Sigmoid colon (tissue), 4 donors: Measurements from ENCODE around the gene AUTS2.

Experiments
- EP300 ChIP-seq, 4 donors: sonication (generic); formaldehyde crosslinking; IDR thresholded peaks; one replicate each; pipeline ENCODE4 v1.6.1; 2017; ENCODE audit warnings: antibody characterized with exemption in 4 of 4
- POLR2A ChIP-seq, 2 donors: fragments of 450-650 bp; IDR thresholded peaks; one replicate each; pipeline ENCODE4 v1.6.1; 2016; ENCODE audit warnings: antibody characterized with exemption in 2 of 2, mild to moderate bottlenecking in 2 of 2, moderate library complexity in 2 of 2
- POLR2AphosphoS5 ChIP-seq, 4 donors: sonication (generic); formaldehyde crosslinking; IDR thresholded peaks; one replicate each; pipeline ENCODE4 v1.6.1; 2017; ENCODE audit warnings: antibody characterized with exemption in 4 of 4
- TF ChIP-seq, protein P1 (sequence below), 4 experiments: fragments of 450-650 bp in 3 of 4; fragments of 200-600 bp in 1 of 4; IDR thresholded peaks; one replicate each; pipeline ENCODE4 v1.5.1; 2016 to 2019; ENCODE audit warnings: antibody characterized with exemption in 4 of 4, mild to moderate bottlenecking in 3 of 4, moderate library complexity in 2 of 4

DNA sequence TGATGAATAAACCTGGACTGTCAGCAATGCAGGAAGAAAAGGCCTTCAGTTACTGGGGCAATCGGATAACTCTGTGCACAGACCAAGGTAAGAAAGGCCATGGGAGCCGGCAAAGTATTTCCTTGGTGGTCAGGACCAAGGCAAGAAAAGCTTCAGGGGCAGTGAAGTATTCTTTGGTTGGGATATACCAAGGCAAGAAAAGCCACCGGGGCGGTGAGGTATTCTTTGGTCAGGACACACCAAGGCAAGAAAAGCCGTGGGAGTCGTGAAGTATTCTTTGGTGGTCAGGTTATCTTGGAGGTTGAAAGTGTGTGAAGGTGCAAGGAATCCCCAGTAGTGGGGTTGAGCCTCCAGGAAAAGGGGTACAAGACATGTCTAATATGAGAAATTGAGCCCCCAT lies 1238.7 kb downstream of the AUTS2 start:
- no peak for TF ChIP-seq EP300 (IDR thresholded peaks at IDR 0.05)
- TF ChIP-seq, protein P1, sequence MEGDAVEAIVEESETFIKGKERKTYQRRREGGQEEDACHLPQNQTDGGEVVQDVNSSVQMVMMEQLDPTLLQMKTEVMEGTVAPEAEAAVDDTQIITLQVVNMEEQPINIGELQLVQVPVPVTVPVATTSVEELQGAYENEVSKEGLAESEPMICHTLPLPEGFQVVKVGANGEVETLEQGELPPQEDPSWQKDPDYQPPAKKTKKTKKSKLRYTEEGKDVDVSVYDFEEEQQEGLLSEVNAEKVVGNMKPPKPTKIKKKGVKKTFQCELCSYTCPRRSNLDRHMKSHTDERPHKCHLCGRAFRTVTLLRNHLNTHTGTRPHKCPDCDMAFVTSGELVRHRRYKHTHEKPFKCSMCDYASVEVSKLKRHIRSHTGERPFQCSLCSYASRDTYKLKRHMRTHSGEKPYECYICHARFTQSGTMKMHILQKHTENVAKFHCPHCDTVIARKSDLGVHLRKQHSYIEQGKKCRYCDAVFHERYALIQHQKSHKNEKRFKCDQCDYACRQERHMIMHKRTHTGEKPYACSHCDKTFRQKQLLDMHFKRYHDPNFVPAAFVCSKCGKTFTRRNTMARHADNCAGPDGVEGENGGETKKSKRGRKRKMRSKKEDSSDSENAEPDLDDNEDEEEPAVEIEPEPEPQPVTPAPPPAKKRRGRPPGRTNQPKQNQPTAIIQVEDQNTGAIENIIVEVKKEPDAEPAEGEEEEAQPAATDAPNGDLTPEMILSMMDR (IDR thresholded peaks at IDR 0.05): no peak
- no peak for TF ChIP-seq POLR2A (IDR thresholded peaks at IDR 0.05)
- no peak for TF ChIP-seq POLR2AphosphoS5 (IDR thresholded peaks at IDR 0.05)
